ENCODE measurements around the gene NEU2. TPM values are rescaled to one million over a fixed set of nuclear protein-coding genes. Genes with fewer than 3 reads are reported as not detected.

The NEU2 gene
- total RNA-seq, 1 donor = not detected

- no peak overlapping the region for H3K4me3 ChIP-seq (ENCODE audit: low read depth, low read length)
- DNase-seq (ENCODE audit: low read depth) = no peak
- no peak for TF ChIP-seq CTCF (IDR thresholded peaks at IDR 0.05; ENCODE audit: insufficient read depth, low read length)
These were observed 24.6 kb downstream of the NEU2 start for GRCh38 chr2:233056961-233057605.

GRCh38 chr2:233058717-233059546, 26.5 kb downstream of the NEU2 start:
- H3K4me3 ChIP-seq (ENCODE audit: low read depth, low read length) = no peak overlapping the region
- no peak for TF ChIP-seq CTCF (IDR thresholded peaks at IDR 0.05; ENCODE audit: insufficient read depth, low read length)
- DNase-seq (ENCODE audit: low read depth) = no peak

GRCh38 chr2:233059547-233059796, 27.0 kb downstream of the NEU2 start:
- TF ChIP-seq CTCF (IDR thresholded peaks at IDR 0.05; ENCODE audit: insufficient read depth, low read length) = no peak

GRCh38 chr2:233059797-233060500, 27.5 kb downstream of the NEU2 start, which contains the start of gene INPP5D:
INPP5D (plus strand) TSS chr2:233060342; CDS start chr2:233060479, 137 bp downstream.
- no peak for DNase-seq (ENCODE audit: low read depth)
- TF ChIP-seq CTCF (IDR thresholded peaks at IDR 0.05; ENCODE audit: insufficient read depth, low read length) = no peak
- no peak within 1 kb of the TSS for H3K4me3 ChIP-seq (ENCODE audit: low read depth, low read length)

More at GRCh38 chr2:233059547-233059796, 27.0 kb downstream of the NEU2 start:
- no peak for DNase-seq (ENCODE audit: low read depth)
- H3K4me3 ChIP-seq (ENCODE audit: low read depth, low read length) = no peak overlapping the region

- TF ChIP-seq CTCF (IDR thresholded peaks at IDR 0.05; ENCODE audit: insufficient read depth, low read length) = no peak
- no peak overlapping the region for H3K4me3 ChIP-seq (ENCODE audit: low read depth, low read length)
- no peak for DNase-seq (ENCODE audit: low read depth)
These were observed 28.1 kb downstream of the NEU2 start for GRCh38 chr2:233060501-233060979.

GRCh38 chr2:233060980-233061590, 28.6 kb downstream of the NEU2 start:
- DNase-seq (ENCODE audit: low read depth) = no peak
- H3K4me3 ChIP-seq (ENCODE audit: low read depth, low read length) = no peak overlapping the region
- TF ChIP-seq CTCF (IDR thresholded peaks at IDR 0.05; ENCODE audit: insufficient read depth, low read length) = no peak
